ENCODE measurements around the gene ATF1. TPM values are rescaled to one million over a fixed set of nuclear protein-coding genes. Genes with fewer than 3 reads are reported as not detected.

Gene ATF1
- total RNA-seq, 1 experiment from 2014 or later: 47.0 TPM

DNA sequence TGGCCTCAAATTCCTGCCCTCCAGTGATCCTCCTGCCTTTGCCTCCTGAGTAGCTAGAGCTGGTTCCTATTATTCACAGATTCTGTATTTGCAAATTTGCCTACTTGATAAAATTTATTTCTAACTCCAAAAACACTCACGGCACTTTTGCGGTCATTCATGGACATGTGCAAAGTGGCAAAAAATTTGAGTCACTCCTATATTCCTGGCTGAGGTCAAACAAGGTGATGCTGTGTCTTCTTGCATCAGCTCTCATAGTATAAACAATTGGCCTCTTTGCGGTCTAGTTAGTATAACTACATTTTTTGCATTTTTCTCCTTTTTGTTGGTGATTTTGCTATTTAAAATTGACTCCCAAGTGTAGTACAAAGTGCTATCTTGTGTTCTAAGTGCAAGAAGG lies 24.7 kb downstream of the ATF1 start:
- H3K27me3 ChIP-seq (replicated peaks; ENCODE audit: control insufficient read depth, insufficient read depth, low read length): no peaks in the 10 kb centered on the region
- intact Hi-C loops (cut with micrococcal nuclease; ENCODE audit: unreplicated experiment): no loop called here
- no TSS peak for BruUV-seq (replicated peaks)
- CTCF ChIA-PET: no interaction called here
- POLR2A ChIA-PET: interaction anchor here (0.5 kb wide), 1 partner anchor 248 kb away, joined by 4 read pairs; no protein-coding TSS in a partner anchor
- H3K27ac Mint-ChIP-seq (ENCODE audit: unreplicated experiment): peak overlapping the region; percentile 98
- H3K4me1 ChIP-seq: peaks cover 32% of the 10 kb centered on the region
- no peak overlapping the region for H3K4me3 Mint-ChIP-seq (ENCODE audit: unreplicated experiment)
- peaks cover 66% of the 10 kb centered on the region for H3K4me1 Mint-ChIP-seq (ENCODE audit: low read depth, unreplicated experiment)
- DNase-seq: no peak
- no peaks in the 10 kb centered on the region for H3K27me3 Mint-ChIP-seq (ENCODE audit: insufficient read depth, unreplicated experiment)
- H3K36me3 ChIP-seq (ENCODE audit: control insufficient read depth, insufficient read depth, low read length): no peaks in the 10 kb centered on the region
- H3K4me3 ChIP-seq (ENCODE audit: low read depth, low read length): no peak overlapping the region
- H3K36me3 Mint-ChIP-seq (ENCODE audit: insufficient read depth, unreplicated experiment): peaks cover 29% of the 10 kb centered on the region
- TF ChIP-seq, protein P1, sequence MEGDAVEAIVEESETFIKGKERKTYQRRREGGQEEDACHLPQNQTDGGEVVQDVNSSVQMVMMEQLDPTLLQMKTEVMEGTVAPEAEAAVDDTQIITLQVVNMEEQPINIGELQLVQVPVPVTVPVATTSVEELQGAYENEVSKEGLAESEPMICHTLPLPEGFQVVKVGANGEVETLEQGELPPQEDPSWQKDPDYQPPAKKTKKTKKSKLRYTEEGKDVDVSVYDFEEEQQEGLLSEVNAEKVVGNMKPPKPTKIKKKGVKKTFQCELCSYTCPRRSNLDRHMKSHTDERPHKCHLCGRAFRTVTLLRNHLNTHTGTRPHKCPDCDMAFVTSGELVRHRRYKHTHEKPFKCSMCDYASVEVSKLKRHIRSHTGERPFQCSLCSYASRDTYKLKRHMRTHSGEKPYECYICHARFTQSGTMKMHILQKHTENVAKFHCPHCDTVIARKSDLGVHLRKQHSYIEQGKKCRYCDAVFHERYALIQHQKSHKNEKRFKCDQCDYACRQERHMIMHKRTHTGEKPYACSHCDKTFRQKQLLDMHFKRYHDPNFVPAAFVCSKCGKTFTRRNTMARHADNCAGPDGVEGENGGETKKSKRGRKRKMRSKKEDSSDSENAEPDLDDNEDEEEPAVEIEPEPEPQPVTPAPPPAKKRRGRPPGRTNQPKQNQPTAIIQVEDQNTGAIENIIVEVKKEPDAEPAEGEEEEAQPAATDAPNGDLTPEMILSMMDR (IDR thresholded peaks at IDR 0.05; ENCODE audit: insufficient read depth in 1 of 2, low read depth in 1 of 2, low read length in 1 of 2, severe bottlenecking in 1 of 2, unreplicated experiment in 1 of 2): no peak
- H3K9me3 ChIP-seq: no peaks in the 10 kb centered on the region; the same call in 1 of the 2 replicates
- H3K9me3 Mint-ChIP-seq (ENCODE audit: unreplicated experiment): peaks cover 13% of the 10 kb centered on the region

DNA sequence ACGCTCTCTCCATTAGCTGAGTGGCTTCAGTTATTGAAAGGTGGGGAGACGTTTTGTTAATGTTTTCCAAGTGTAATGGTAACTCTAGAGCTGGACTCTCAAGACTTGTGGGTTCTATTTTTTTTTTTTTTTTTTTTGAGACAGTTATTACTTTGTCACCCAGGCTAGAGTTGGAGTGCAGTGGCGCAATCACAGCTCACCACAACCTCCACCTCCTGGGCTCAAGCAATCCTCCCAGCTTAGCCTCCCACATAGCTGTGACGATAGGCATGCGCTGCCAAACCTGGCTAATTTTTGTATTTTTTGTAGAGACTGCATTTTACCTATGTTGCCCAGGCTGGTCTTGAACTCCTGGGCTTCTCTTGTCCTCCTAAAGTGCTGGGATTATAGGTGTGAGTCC lies 26.2 kb downstream of the ATF1 start:
- ChIA-PET CTCF (no interaction called here), POLR2A (interaction anchor here (0.6 kb wide), 1 partner anchor 1075 kb away, joined by 3 read pairs; no protein-coding TSS in a partner anchor)
- Mint-ChIP-seq H3K27me3 (ENCODE audit: insufficient read depth, unreplicated experiment) (no peaks in the 10 kb centered on the region), H3K36me3 (ENCODE audit: insufficient read depth, unreplicated experiment) (peaks cover 29% of the 10 kb centered on the region), H3K4me1 (ENCODE audit: low read depth, unreplicated experiment) (peaks cover 54% of the 10 kb centered on the region), H3K27ac (ENCODE audit: unreplicated experiment) (peak overlapping the region; percentile 59), H3K4me3 (ENCODE audit: unreplicated experiment) (no peak overlapping the region), H3K9me3 (ENCODE audit: unreplicated experiment) (peaks cover 13% of the 10 kb centered on the region)
- Histone ChIP-seq H3K4me3 (ENCODE audit: low read depth, low read length) (no peak overlapping the region), H3K4me1 (peaks cover 25% of the 10 kb centered on the region), H3K27me3 (replicated peaks; ENCODE audit: control insufficient read depth, insufficient read depth, low read length) (no peaks in the 10 kb centered on the region), H3K36me3 (ENCODE audit: control insufficient read depth, insufficient read depth, low read length) (no peaks in the 10 kb centered on the region), H3K9me3 (no peaks in the 10 kb centered on the region; the same call in 1 of the 2 replicates)
- no peak for DNase-seq
- BruUV-seq (replicated peaks): no TSS peak
- intact Hi-C loops (cut with micrococcal nuclease; ENCODE audit: unreplicated experiment): no loop called here
- TF ChIP-seq, protein P1 (IDR thresholded peaks at IDR 0.05; ENCODE audit: insufficient read depth in 1 of 2, low read depth in 1 of 2, low read length in 1 of 2, severe bottlenecking in 1 of 2, unreplicated experiment in 1 of 2): no peak

DNA sequence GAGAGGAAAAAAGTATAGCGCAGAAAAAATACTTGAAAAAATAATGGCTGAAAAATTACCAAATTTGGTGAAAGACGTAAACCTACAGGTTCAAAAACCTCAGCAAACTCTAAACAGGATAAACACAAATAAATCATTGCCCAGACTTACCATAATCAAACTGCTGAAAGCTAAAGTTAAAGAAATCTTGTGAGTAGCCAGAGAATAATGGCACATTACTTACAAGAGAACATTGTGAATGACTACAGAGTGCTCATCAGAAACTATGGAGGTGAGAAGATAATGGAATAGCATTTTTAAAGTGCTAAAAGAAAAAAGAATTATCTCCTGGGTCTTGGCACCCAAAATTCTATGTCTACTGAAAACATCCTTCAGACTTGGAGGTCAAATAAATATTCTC lies 36.0 kb downstream of the ATF1 start:
- peaks cover 3% of the 10 kb centered on the region; the same call in 1 of the 2 replicates for H3K36me3 ChIP-seq (ENCODE audit: control insufficient read depth, insufficient read depth, low read length)
- intact Hi-C loops (cut with micrococcal nuclease; ENCODE audit: unreplicated experiment): no loop called here
- BruUV-seq (replicated peaks): no TSS peak

More for the DNA sequence above, 36.0 kb downstream of the ATF1 start:
- ChIA-PET CTCF (no interaction called here), POLR2A (no interaction called here)
- Mint-ChIP-seq H3K36me3 (ENCODE audit: insufficient read depth, unreplicated experiment) (peaks cover 54% of the 10 kb centered on the region), H3K9me3 (ENCODE audit: unreplicated experiment) (peaks cover 13% of the 10 kb centered on the region), H3K4me3 (ENCODE audit: unreplicated experiment) (no peak overlapping the region), H3K27me3 (ENCODE audit: insufficient read depth, unreplicated experiment) (no peaks in the 10 kb centered on the region), H3K27ac (ENCODE audit: unreplicated experiment) (no peak overlapping the region), H3K4me1 (ENCODE audit: low read depth, unreplicated experiment) (no peaks in the 10 kb centered on the region)
- TF ChIP-seq, protein P1 (IDR thresholded peaks at IDR 0.05; ENCODE audit: insufficient read depth in 1 of 2, low read depth in 1 of 2, low read length in 1 of 2, severe bottlenecking in 1 of 2, unreplicated experiment in 1 of 2): no peak
- H3K9me3 ChIP-seq: peaks cover 20% of the 10 kb centered on the region
- no peak for DNase-seq
- H3K4me1 ChIP-seq: no peaks in the 10 kb centered on the region
- no peaks in the 10 kb centered on the region for H3K27me3 ChIP-seq (replicated peaks; ENCODE audit: control insufficient read depth, insufficient read depth, low read length)
- H3K4me3 ChIP-seq (ENCODE audit: low read depth, low read length): no peak overlapping the region

Data from Caco-2 (cell line).